ENCODE data around the gene TADA2B. TPM values are rescaled to one million over a fixed set of nuclear protein-coding genes. Genes with fewer than 3 reads are reported as not detected.

TADA2B gene
- total and polyA plus RNA-seq, 2 donors (not counting 1 experiment from before 2014, with no cell fraction given): 13.6 to 38.5 TPM

DNA sequence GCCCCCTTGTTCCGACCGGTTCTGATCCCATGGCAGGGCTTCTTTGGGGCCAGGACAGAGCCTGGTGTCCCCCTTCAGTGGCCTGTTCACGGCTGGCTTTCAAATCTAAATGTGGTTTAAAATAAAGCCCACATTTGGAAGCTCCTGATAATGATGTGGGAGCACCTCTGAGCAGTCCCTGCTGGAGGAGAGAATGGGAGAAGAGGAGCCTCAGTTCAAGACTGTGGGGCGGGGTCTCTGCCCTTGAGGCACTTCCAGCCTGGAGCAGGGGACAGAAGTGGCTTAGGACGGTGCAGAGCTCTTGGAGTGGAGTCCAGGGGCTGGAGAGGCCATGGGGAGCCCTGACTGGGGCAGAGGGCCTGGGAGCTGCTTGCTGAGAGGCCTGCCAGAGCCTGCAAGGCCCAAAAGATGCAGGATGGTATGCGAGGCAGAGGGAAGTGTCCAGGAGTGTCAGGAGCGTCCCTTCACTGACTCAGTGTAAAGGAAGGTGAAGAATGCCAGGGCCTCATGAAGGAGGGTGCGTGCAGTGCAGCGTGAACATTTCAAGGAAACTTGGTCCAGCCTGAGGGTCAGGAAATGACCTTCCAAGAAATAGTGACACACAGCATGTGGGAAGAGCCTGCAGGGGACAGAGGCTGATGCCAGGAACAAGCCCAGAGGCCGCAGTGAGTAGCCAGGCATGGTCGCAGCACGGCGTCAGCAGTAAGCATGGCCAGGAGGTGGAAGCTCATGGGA is 21.1 kb upstream of the TADA2B start:
- TF ChIP-seq EZH2 (IDR thresholded peaks at IDR 0.05; ENCODE audit: borderline replicate concordance, insufficient read depth, low read depth, low read length, poor library complexity, severe bottlenecking): no peak
- TF ChIP-seq, protein P1, sequence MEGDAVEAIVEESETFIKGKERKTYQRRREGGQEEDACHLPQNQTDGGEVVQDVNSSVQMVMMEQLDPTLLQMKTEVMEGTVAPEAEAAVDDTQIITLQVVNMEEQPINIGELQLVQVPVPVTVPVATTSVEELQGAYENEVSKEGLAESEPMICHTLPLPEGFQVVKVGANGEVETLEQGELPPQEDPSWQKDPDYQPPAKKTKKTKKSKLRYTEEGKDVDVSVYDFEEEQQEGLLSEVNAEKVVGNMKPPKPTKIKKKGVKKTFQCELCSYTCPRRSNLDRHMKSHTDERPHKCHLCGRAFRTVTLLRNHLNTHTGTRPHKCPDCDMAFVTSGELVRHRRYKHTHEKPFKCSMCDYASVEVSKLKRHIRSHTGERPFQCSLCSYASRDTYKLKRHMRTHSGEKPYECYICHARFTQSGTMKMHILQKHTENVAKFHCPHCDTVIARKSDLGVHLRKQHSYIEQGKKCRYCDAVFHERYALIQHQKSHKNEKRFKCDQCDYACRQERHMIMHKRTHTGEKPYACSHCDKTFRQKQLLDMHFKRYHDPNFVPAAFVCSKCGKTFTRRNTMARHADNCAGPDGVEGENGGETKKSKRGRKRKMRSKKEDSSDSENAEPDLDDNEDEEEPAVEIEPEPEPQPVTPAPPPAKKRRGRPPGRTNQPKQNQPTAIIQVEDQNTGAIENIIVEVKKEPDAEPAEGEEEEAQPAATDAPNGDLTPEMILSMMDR (IDR thresholded peaks at IDR 0.05): no peak
- Histone ChIP-seq H3K27ac (ENCODE audit: low read length in 2 of 2) (no peak overlapping the region), H3K27me3 (replicated peaks in 1 of 4; ENCODE audit: control extremely low read depth in 1 of 4, control insufficient read depth in 3 of 4, insufficient read depth in 4 of 4, low read length in 3 of 4) (no peaks in the 10 kb centered on the region), H3K4me2 (replicated peaks; ENCODE audit: low read depth, low read length, poor library complexity, severe bottlenecking) (no peak overlapping the region), H3K79me2 (ENCODE audit: control insufficient read depth, insufficient read depth, low read length) (peaks cover 23% of the 10 kb centered on the region), H3K36me3 (replicated peaks in 1 of 2; ENCODE audit: control extremely low read depth in 1 of 2, control insufficient read depth in 1 of 2, extremely low read depth in 1 of 2, insufficient read depth in 2 of 2, low read length in 1 of 2) (peaks cover 0 to 71% of the 10 kb centered on the region in 2 experiments), H4K20me1 (ENCODE audit: control insufficient read depth, insufficient read depth, low read length, poor library complexity, severe bottlenecking) (peaks cover 15% of the 10 kb centered on the region), H3K4me1 (ENCODE audit: control insufficient read depth in 2 of 2, insufficient read depth in 2 of 2, low read length in 2 of 2) (no peaks in the 10 kb centered on the region), H3K4me3 (ENCODE audit: control extremely low read depth in 1 of 5, extremely low read depth in 1 of 5, insufficient read depth in 1 of 5, low read depth in 2 of 5, low read length in 4 of 5) (no peak overlapping the region), H3K9ac (ENCODE audit: low read length) (no peak overlapping the region), H2AFZ (ENCODE audit: insufficient read depth, low read depth, low read length, poor library complexity, severe bottlenecking) (no peak overlapping the region), H3K9me3 (ENCODE audit: control extremely low read depth in 1 of 3, control insufficient read depth in 2 of 3, insufficient read depth in 1 of 3, low read length in 2 of 3) (no peaks in the 10 kb centered on the region)
- H3K27me3 Mint-ChIP-seq: no peaks in the 10 kb centered on the region
- 94% methylated on average over 13 of the region's 13 CpGs for WGBS (ENCODE audit: insufficient coverage)
- DNase-seq: no peak
- ChIA-PET CTCF (no interaction called here), POLR2A (no interaction called here)
- no peak overlapping the region for H3K4me3 Mint-ChIP-seq
- H3K4me1 Mint-ChIP-seq: no peaks in the 10 kb centered on the region
- intact Hi-C loops (cut with micrococcal nuclease): no loop called here
- ATAC-seq (ENCODE audit: low read depth): no peak
- peak overlapping the region; percentile 26 for H3K27ac Mint-ChIP-seq
- H3K9me3 Mint-ChIP-seq (ENCODE audit: insufficient read depth): no peaks in the 10 kb centered on the region

GRCh38 chr4:7023486-7023885 is 19.7 kb upstream of the TADA2B start:
- H3K79me2 ChIP-seq (ENCODE audit: control insufficient read depth, insufficient read depth, low read length): peaks cover 16% of the 10 kb centered on the region
- H3K4me3 ChIP-seq (ENCODE audit: control extremely low read depth in 1 of 5, extremely low read depth in 1 of 5, insufficient read depth in 1 of 5, low read depth in 2 of 5, low read length in 4 of 5): no peak overlapping the region
- ChIA-PET CTCF (interaction anchor here (1.1 kb wide), 1 partner anchor 12 kb away, joined by 4 read pairs; no protein-coding TSS in a partner anchor), POLR2A (no interaction called here)
- Mint-ChIP-seq H3K27me3 (no peaks in the 10 kb centered on the region), H3K4me1 (peaks cover under 1% of the 10 kb centered on the region), H3K4me3 (no peak overlapping the region), H3K27ac (no peak overlapping the region), H3K9me3 (ENCODE audit: insufficient read depth) (no peaks in the 10 kb centered on the region)
- H3K27ac ChIP-seq (ENCODE audit: low read length in 2 of 2): no peak overlapping the region
- TF ChIP-seq, protein P1 (IDR thresholded peaks at IDR 0.05): no peak
- no peak for TF ChIP-seq EZH2 (IDR thresholded peaks at IDR 0.05; ENCODE audit: borderline replicate concordance, insufficient read depth, low read depth, low read length, poor library complexity, severe bottlenecking)
- no peak for DNase-seq
- no peak overlapping the region for H3K4me2 ChIP-seq (replicated peaks; ENCODE audit: low read depth, low read length, poor library complexity, severe bottlenecking)
- no peaks in the 10 kb centered on the region for H3K9me3 ChIP-seq (ENCODE audit: control extremely low read depth in 1 of 3, control insufficient read depth in 2 of 3, insufficient read depth in 1 of 3, low read length in 2 of 3)
- no peak overlapping the region for H3K9ac ChIP-seq (ENCODE audit: low read length)
- ATAC-seq (ENCODE audit: low read depth): no peak
- no peaks in the 10 kb centered on the region for H3K4me1 ChIP-seq (ENCODE audit: control insufficient read depth in 2 of 2, insufficient read depth in 2 of 2, low read length in 2 of 2)
- no peak overlapping the region for H2AFZ ChIP-seq (ENCODE audit: insufficient read depth, low read depth, low read length, poor library complexity, severe bottlenecking)
- no peaks in the 10 kb centered on the region for H3K27me3 ChIP-seq (replicated peaks in 1 of 4; ENCODE audit: control extremely low read depth in 1 of 4, control insufficient read depth in 3 of 4, insufficient read depth in 4 of 4, low read length in 3 of 4)
- intact Hi-C loops (cut with micrococcal nuclease): no loop called here
- WGBS (ENCODE audit: insufficient coverage): 98% methylated on average over 15 of the region's 16 CpGs
- H4K20me1 ChIP-seq (ENCODE audit: control insufficient read depth, insufficient read depth, low read length, poor library complexity, severe bottlenecking): peaks cover 23% of the 10 kb centered on the region
- H3K36me3 ChIP-seq (replicated peaks in 1 of 2; ENCODE audit: control extremely low read depth in 1 of 2, control insufficient read depth in 1 of 2, extremely low read depth in 1 of 2, insufficient read depth in 2 of 2, low read length in 1 of 2): peaks cover 0 to 69% of the 10 kb centered on the region in 2 experiments

Measured in B cell (primary cell).